CD4-positive, alpha-beta T cell treated with Interleukin-4 for 1 hour (primary cell): Measurements from ENCODE around the gene EIF4G2.

Experiments used
- DNase-seq, 2 donors: peaks; one replicate each; pipeline ENCODE4 v3.0.0-alpha.2; 2020 to 2022

The EIF4G2 gene

GRCh38 chr11:10807493-10808234 is 1.1 kb downstream of the EIF4G2 start:
- peak; percentile 45 to 50 for DNase-seq

GRCh38 chr11:10806206-10806605 is 2.5 kb downstream of the EIF4G2 start:
- no peak for DNase-seq

- no peak for DNase-seq
Measured at GRCh38 chr11:10805741-10806140, 3.0 kb downstream of the EIF4G2 start.

- DNase-seq: no peak
Measured at GRCh38 chr11:10803676-10804075, 5.0 kb downstream of the EIF4G2 start.

GRCh38 chr11:10800292-10800691 is 8.4 kb downstream of the EIF4G2 start:
- DNase-seq: peak in 1 of 2 donors; percentile 38

- no peak for DNase-seq
Measured at GRCh38 chr11:10798330-10798928, 10.3 kb downstream of the EIF4G2 start.

GRCh38 chr11:10797531-10797930 is 11.2 kb downstream of the EIF4G2 start:
- DNase-seq: no peak

GRCh38 chr11:10797001-10797400 is 11.7 kb downstream of the EIF4G2 start:
- peak in 1 of 2 donors; percentile 51 for DNase-seq

GRCh38 chr11:10796191-10796590 is 12.5 kb downstream of the EIF4G2 start:
- no peak for DNase-seq

- DNase-seq: no peak
Measured at GRCh38 chr11:10793470-10794255, 15.1 kb downstream of the EIF4G2 start.

- DNase-seq: peak; percentile 80 to 81
Measured at GRCh38 chr11:10792385-10793068, 16.2 kb downstream of the EIF4G2 start.

GRCh38 chr11:10786451-10786850 is 22.3 kb downstream of the EIF4G2 start:
- DNase-seq: no peak

GRCh38 chr11:10785146-10785474 is 23.6 kb downstream of the EIF4G2 start:
- no peak for DNase-seq

GRCh38 chr11:10784232-10785145 is 24.2 kb downstream of the EIF4G2 start:
- DNase-seq: no peak

- DNase-seq: no peak
Measured at GRCh38 chr11:10780040-10780439, 28.7 kb downstream of the EIF4G2 start.

- no peak for DNase-seq
Measured at GRCh38 chr11:10779086-10779485, 29.6 kb downstream of the EIF4G2 start.

GRCh38 chr11:10778217-10778970 is 30.3 kb downstream of the EIF4G2 start:
- DNase-seq: no peak

- no peak for DNase-seq
Measured at GRCh38 chr11:10777806-10778205, 30.9 kb downstream of the EIF4G2 start.

- DNase-seq: no peak
Measured at GRCh38 chr11:10777393-10777793, 31.3 kb downstream of the EIF4G2 start.

GRCh38 chr11:10774811-10775210 is 33.9 kb downstream of the EIF4G2 start:
- DNase-seq: no peak

- DNase-seq: no peak
Measured at GRCh38 chr11:10771457-10771856, 37.3 kb downstream of the EIF4G2 start.
